Endothelial cell of umbilical vein (primary cell): ENCODE data around the gene FBXL12. TPM values are rescaled to one million over a fixed set of nuclear protein-coding genes. Genes with fewer than 3 reads are reported as not detected.
"Not testable (repeated sequence)": the region's sequence is repeated elsewhere in the genome, so short reads cannot be mapped to it uniquely, and the experiment has no call there.

Experiments used
- BruUV-seq: library from RNA; stranded (reverse); fragments of 400-500 nt; replicated peaks from 2 replicates; lab custom pipeline; 2021; lab: Mats Ljungman, UMichigan
- CTCF ChIA-PET: fragments of 300-600, 350-600 bp; sonication (Branson Sonifier 250); formaldehyde crosslinking; loops from one replicate; lab custom pipeline; 2021; ENCODE audit warnings: antibody characterized with exemption, inconsistent platforms; lab: Charles Lee
- POLR2A ChIA-PET: fragments of 300-600, 350-600 bp; sonication (Branson Sonifier 250); formaldehyde crosslinking; loops from one replicate; lab custom pipeline; 2021; ENCODE audit warnings: antibody characterized with exemption, inconsistent platforms; lab: Charles Lee
- DNase-seq: peaks from one replicate; pipeline ENCODE4 v3.0.0-alpha.2; 2011; ENCODE audit warnings: low read depth, low spot score
- FAIRE-seq: peaks from 2 replicates; lab custom pipeline; 2011; peaks lifted over from hg19 to GRCh38; lab: Jason Lieb, UNC
- H2AFZ ChIP-seq: 2 replicates; pipeline ENCODE4 v1.6.0; 2012; ENCODE audit warnings: low read depth, low read length, control low read depth, inconsistent platforms
- H3K27ac ChIP-seq: 2 replicates; pipeline ENCODE4 v1.5.1; 2011; ENCODE audit warnings: low read depth, mild to moderate bottlenecking, control low read depth, low read length, moderate library complexity; ENCODE audit not compliant: insufficient read depth
- H3K27me3 ChIP-seq, 2 experiments: 2 replicates each; pipeline versions ENCODE4 v1.6.0 to v1.6.1; 2011; ENCODE audit warnings: low read length in 2 of 2, mixed read lengths in 1 of 2; ENCODE audit not compliant: control insufficient read depth in 2 of 2, insufficient read depth in 2 of 2
- H3K36me3 ChIP-seq, 2 experiments: 2 replicates in 1 of 2; 3 replicates in 1 of 2; pipeline ENCODE4 v1.5.1; 2011; ENCODE audit warnings: low read length in 2 of 2, mild to moderate bottlenecking in 1 of 2, moderate library complexity in 1 of 2; ENCODE audit not compliant: control insufficient read depth in 2 of 2, insufficient read depth in 2 of 2; ENCODE audit errors: extremely low read depth in 1 of 2
- H3K4me1 ChIP-seq: 3 replicates; pipeline ENCODE4 v1.5.1; 2011; ENCODE audit warnings: mild to moderate bottlenecking, low read length; ENCODE audit not compliant: control insufficient read depth, insufficient read depth; ENCODE audit errors: extremely low read depth
- H3K4me2 ChIP-seq: 2 replicates; pipeline ENCODE4 v1.6.1; 2011; ENCODE audit warnings: low read length, control low read depth, mixed read lengths; ENCODE audit not compliant: insufficient read depth
- H3K4me3 ChIP-seq, 3 experiments: fragments of 200-600 bp in 1 of 3; sonication (generic), shearing (Covaris generic) in 1 of 3; replicated peaks in 1 of 3; 2 replicates each; pipeline ENCODE4 v1.5.1; 2011 to 2016; ENCODE audit warnings: control low read depth in 3 of 3, low read length in 3 of 3, mild to moderate bottlenecking in 2 of 3, inconsistent platforms in 1 of 3, low read depth in 1 of 3, moderate library complexity in 1 of 3; ENCODE audit not compliant: insufficient read depth in 1 of 3
- H3K79me2 ChIP-seq: 2 replicates; pipeline ENCODE4 v1.6.0; 2012; ENCODE audit warnings: low read length, inconsistent platforms; ENCODE audit not compliant: control insufficient read depth, insufficient read depth
- H3K9ac ChIP-seq: replicated peaks from 2 replicates; pipeline ENCODE3; 2011; ENCODE audit warnings: low read length, control low read depth; ENCODE audit not compliant: insufficient read depth; ENCODE audit errors: extremely low read depth
- H3K9me1 ChIP-seq: replicated peaks from 3 replicates; pipeline ENCODE4 v1.6.0; 2011; ENCODE audit warnings: mild to moderate bottlenecking, low read length; ENCODE audit not compliant: control insufficient read depth, insufficient read depth; ENCODE audit errors: extremely low read depth
- H3K9me3 ChIP-seq: replicated peaks from 2 replicates; pipeline ENCODE4 v1.5.1; 2012; ENCODE audit warnings: low read length, inconsistent platforms; ENCODE audit not compliant: control insufficient read depth, insufficient read depth
- H4K20me1 ChIP-seq: replicated peaks from 2 replicates; pipeline ENCODE3; 2011; ENCODE audit warnings: mild to moderate bottlenecking, low read length; ENCODE audit not compliant: control insufficient read depth, insufficient read depth; ENCODE audit errors: extremely low read depth
- CTCF ChIP-seq, 2 donors: IDR thresholded peaks; 1 replicate in 1 of 2; 2 replicates in 1 of 2; pipeline ENCODE4 v1.5.1; 2011; ENCODE audit warnings: low read length in 2 of 2, mild to moderate bottlenecking in 2 of 2, moderate library complexity in 2 of 2, control low read depth in 1 of 2, inconsistent platforms in 1 of 2, low read depth in 1 of 2; ENCODE audit not compliant: insufficient read depth in 1 of 2; ENCODE audit errors: extremely low read depth in 1 of 2
- EZH2 ChIP-seq: IDR thresholded peaks from 2 replicates; pipeline ENCODE4 v1.6.1; 2012; ENCODE audit warnings: borderline replicate concordance, low read depth, mild to moderate bottlenecking, moderate library complexity, low read length, inconsistent platforms; ENCODE audit not compliant: severe bottlenecking
- FOS ChIP-seq: IDR thresholded peaks from 2 replicates; pipeline ENCODE4 v1.6.1; 2011; ENCODE audit warnings: mild to moderate bottlenecking, low read length, moderate library complexity, borderline replicate concordance; ENCODE audit not compliant: insufficient read depth
- GATA2 ChIP-seq: IDR thresholded peaks from 2 replicates; pipeline ENCODE4 v1.7.0; 2011; ENCODE audit warnings: low read depth, mild to moderate bottlenecking, moderate library complexity, mixed read lengths, low read length; ENCODE audit not compliant: insufficient read length, insufficient read depth
- MYC ChIP-seq: IDR thresholded peaks from one replicate; pipeline ENCODE4 v1.6.1; 2011; ENCODE audit warnings: mild to moderate bottlenecking, low read depth, low read length
- POLR2A ChIP-seq: IDR thresholded peaks from 2 replicates; pipeline ENCODE4 v1.6.1; 2012; ENCODE audit warnings: low read depth, mild to moderate bottlenecking, control low read depth, low read length
- POLR2AphosphoS5 ChIP-seq: IDR thresholded peaks from 2 replicates; pipeline ENCODE4 v1.6.1; 2012; ENCODE audit warnings: low read depth, mild to moderate bottlenecking, control low read depth, low read length, moderate library complexity; ENCODE audit not compliant: insufficient read depth
- dilution Hi-C: fragments of 300-500 bp; cut with MboI; formaldehyde crosslinking; loops from one replicate; pipeline ENCODE4 v1.15.0; 2019; ENCODE audit warnings: low sequenced_read_pairs; ENCODE audit not compliant: extremely low pct_ligation_motif_present
- intact Hi-C: fragments of 100-400 bp; cut with micrococcal nuclease; formaldehyde crosslinking; loops from one replicate; pipeline ENCODE4 v1.10.0; 2022
- polyA plus RNA-seq, 4 experiments: library from polyadenylated mRNA; depleted of rRNA in 3 of 4; stranded (reverse) in 3 of 4; unstranded in 1 of 4; fragments of >200 nt; gene quantifications; 2 replicates each; pipeline versions ENCODE4 v1.2.1 to v1.2.3, GENCODE V29; 2011 to 2012; ENCODE audit warnings: missing spikeins in 1 of 4
- total RNA-seq: library from RNA; stranded (reverse); gene quantifications from 2 replicates; pipeline ENCODE4 v1.2.3, GENCODE V29; 2021
- TF ChIP-seq, protein P1 (sequence below): IDR thresholded peaks from 2 replicates; pipeline ENCODE4 v1.6.1; 2011; ENCODE audit not compliant: insufficient read depth, insufficient read length

Gene FBXL12
- total and polyA plus RNA-seq, 2 donors (not counting 3 experiments of a cell fraction or from before 2014, with no cell fraction given) = 26.9 to 33.3 TPM

DNA sequence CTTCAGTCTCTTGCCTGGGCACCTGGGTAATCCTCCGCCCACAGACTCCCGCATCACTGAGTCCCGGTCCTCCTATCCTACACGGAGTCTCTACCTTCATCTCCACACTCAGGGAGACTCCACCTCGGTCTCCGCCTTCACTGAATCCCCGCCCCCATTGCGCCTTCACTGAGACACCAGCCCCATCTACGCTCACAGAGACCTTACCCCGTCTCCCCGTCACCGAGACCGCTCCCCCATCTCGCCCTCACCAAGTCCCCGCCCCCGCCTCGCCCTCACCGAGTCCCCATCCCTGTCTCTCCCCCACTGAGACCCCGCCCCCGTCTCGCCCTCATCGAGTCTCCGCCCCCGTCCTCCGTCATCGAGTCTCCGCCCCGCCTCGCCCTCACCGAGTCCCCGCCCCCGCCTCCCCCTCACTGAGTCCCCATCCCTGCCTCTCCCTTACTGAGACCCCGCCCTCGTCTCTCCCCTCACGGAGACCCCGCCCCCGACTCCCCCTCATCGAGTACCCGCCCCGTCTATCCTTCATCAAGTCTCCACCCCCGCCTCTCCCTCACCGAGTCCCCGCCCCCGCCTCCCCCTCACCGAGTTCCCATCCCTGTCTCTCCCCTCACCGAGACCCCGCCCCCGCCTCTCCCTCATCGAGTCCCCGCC is 27.2 kb downstream of the FBXL12 start:
- FAIRE-seq = peak; percentile 67
- POLR2A ChIA-PET = no interaction called here

DNA sequence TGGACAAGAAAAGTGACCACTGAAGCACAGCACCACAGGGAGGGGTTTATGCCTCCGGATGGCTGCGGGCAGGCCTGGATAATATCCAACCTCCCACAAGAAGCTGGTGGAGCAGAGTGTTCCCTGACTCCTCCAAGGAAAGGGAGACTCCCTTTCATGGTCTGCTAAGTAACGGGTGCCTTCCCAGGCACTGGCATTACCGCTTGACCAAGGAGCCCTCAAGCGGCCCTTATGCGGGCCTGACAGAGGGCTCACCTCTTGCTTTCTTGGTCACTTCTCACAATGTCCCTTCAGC is 27.9 kb downstream of the FBXL12 start:
- BruUV-seq, H3K4me1 ChIP-seq, FAIRE-seq, H3K36me3 ChIP-seq, H3K9me1 ChIP-seq, H3K79me2 ChIP-seq, H2AFZ ChIP-seq, H3K4me2 ChIP-seq, POLR2A ChIA-PET, H3K9me3 ChIP-seq, H3K27ac ChIP-seq, DNase-seq, H4K20me1 ChIP-seq, H3K27me3 ChIP-seq, H3K9ac ChIP-seq, H3K4me3 ChIP-seq: not testable (repeated sequence)
- CTCF ChIA-PET = interaction anchor here (0.9 to 1.4 kb wide), 3 partner anchors 163 to 586 kb away, joined by 3 to 8 read pairs (median 6); no protein-coding TSS in a partner anchor
- dilution Hi-C loops = loop anchor here (10.0 kb wide), 1 partner anchor 166 kb away; the partner anchor contains the start of gene ZNF561
- intact Hi-C loops = loop anchor here (1.0 kb wide), 1 partner anchor 166 kb away; no protein-coding TSS in a partner anchor

More for the DNA sequence above, 27.2 kb downstream of the FBXL12 start:
- H3K4me3 ChIP-seq = peak overlapping the region; percentile 9 to 89 (median 42)
- peak; percentile 92 for DNase-seq
- H4K20me1 ChIP-seq = no peaks in the 10 kb centered on the region
- no peaks in the 10 kb centered on the region for H3K79me2 ChIP-seq
- peak overlapping the region; percentile 98 for H2AFZ ChIP-seq
- no peak overlapping the region for H3K9ac ChIP-seq
- dilution Hi-C loops (loop anchor here (10.0 kb wide), 1 partner anchor 167 kb away; the partner anchor contains the start of gene ZNF561), intact Hi-C loops (loop anchor here (1.0 to 2.0 kb wide), 6 partner anchors 23 to 483 kb away; partner anchors contain the start of genes FBXL12, ZNF561, ZNF562 and ZNF699)
- H3K4me2 ChIP-seq = peak overlapping the region; percentile 34
- no peaks in the 10 kb centered on the region for H3K27me3 ChIP-seq
- CTCF ChIA-PET = interaction anchor here (1.4 kb wide), 1 partner anchor 166 kb away, joined by 8 read pairs; no protein-coding TSS in a partner anchor
- no peaks in the 10 kb centered on the region for H3K9me1 ChIP-seq
- H3K36me3 ChIP-seq = no peaks in the 10 kb centered on the region
- H3K4me1 ChIP-seq = no peaks in the 10 kb centered on the region
- no TSS peak for BruUV-seq
- H3K27ac ChIP-seq = no peak overlapping the region
- no peaks in the 10 kb centered on the region for H3K9me3 ChIP-seq
- TF ChIP-seq POLR2AphosphoS5 (no peak), MYC (no peak), GATA2 (no peak), POLR2A (no peak), CTCF (IDR thresholded peaks at IDR 0.05; ENCODE audit: extremely low read depth in 1 of 2, insufficient read depth in 1 of 2, low read depth in 1 of 2, low read length in 2 of 2) (no peak), EZH2 (no peak), FOS (no peak)
- TF ChIP-seq, protein P1, sequence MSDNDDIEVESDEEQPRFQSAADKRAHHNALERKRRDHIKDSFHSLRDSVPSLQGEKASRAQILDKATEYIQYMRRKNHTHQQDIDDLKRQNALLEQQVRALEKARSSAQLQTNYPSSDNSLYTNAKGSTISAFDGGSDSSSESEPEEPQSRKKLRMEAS = no peak

GRCh38 chr19:9789579-9789978 is 29.3 kb downstream of the FBXL12 start:
- CTCF ChIA-PET, H4K20me1 ChIP-seq, H3K4me2 ChIP-seq, H3K27ac ChIP-seq, intact Hi-C loops, FAIRE-seq, H3K79me2 ChIP-seq, H3K9me1 ChIP-seq, H3K27me3 ChIP-seq, BruUV-seq, H3K9me3 ChIP-seq, H3K4me3 ChIP-seq, dilution Hi-C loops, POLR2A ChIA-PET, DNase-seq, H2AFZ ChIP-seq, H3K4me1 ChIP-seq, H3K36me3 ChIP-seq, H3K9ac ChIP-seq: not testable (repeated sequence)
